Right forelimb (tissue), 1 donor: ENCODE measurements around the gene PHF21A.
A peak's percentile ranks its signal among the peaks of the same experiment; 100 is the strongest.
"Not testable (repeated sequence)": the region's sequence is repeated elsewhere in the genome, so short reads cannot be mapped to it uniquely, and the experiment has no call there.

Source experiments
- DNase-seq: peaks from one replicate; pipeline ENCODE4 v3.0.0-alpha.2; 2018

PHF21A gene

DNA sequence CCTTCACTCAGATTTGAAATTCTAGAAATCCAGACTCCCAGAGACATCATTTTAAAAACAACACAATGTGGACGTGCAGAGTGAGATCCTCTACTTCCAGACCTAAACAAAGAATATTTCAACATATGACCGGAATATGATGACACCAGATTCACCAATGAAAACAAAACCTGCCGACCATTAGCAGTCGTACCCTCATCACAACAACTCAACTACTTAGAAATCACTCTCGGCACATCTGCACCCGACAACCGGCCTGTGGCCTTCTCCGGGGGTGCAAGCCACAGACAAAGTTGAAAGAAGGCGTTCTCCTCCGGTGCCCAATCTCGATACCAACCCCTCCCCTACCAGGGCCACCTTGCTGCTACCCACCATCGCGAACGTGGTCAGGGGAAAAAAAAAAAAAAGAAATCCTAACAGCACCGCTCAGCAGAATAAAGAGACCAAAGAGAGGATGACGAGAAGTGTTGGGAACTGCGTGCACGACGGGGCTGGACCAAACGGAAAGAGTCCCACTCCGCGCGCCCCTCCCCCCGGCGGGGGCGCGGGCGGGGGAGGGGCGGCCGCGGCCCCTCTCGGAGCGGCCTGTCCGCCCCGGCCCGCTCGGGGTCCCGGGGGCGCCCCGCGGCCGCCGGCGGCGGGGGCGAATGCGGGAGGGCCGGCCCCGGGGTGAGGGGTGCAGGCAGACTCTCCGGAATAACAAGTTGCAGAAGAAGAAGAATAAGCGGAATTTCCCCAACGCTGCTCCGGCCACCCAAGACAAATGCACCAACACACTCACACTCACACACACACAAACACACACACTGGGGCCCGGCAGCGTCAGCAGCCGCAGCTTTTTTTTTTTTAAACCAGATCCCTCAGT, 1.7 kb downstream of the PHF21A start:
- peak; percentile 78 for DNase-seq

DNA sequence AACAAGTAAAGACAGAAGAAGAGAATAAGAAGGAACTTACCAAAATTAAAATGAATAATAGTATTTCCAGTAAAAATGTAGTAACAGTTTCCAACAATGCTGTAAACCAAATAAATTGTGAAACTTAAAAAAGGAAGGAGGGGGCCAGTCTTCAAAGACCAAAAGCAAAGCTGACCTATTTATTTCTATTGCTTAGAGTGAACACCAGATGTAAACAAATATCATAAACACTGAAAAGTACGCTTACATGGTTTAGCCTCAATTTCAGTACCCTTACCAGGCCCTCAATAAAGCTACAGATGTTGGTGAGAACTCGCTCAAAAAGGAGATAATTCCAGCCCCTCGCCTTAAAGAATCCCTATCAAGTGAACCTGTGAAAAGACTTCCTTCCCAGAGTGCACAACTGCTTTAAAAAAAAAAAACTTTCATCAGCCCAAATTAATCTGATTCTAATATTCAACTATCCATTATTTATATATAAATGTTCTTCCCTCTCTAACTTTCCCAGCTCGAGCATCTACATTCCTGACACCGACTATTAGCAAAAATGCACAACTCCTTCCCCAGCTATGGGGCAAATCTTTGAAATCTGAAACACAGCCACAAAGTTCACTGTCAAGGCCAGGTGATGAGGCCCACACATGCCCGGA, 2.4 kb downstream of the PHF21A start:
- DNase-seq = no peak

DNA sequence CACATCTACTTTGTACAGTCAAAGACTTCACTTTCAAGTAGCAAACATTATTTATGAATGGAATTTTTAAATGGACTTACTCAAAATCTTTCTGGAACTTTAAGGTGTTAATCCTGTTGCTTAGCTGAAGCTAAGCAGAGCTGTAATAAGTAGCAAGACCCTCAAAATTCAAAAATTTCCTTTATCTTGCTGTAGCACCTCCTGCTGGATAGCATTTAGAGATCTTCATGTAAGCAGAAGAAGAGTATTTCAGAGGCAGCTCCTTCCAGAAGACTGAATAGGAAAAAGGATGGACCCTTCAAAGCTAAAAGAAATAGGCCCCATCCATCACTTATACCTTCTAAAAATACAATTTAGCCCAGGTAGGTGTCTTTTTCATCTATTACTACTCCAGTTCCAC, 3.4 kb downstream of the PHF21A start:
- no peak for DNase-seq

DNA sequence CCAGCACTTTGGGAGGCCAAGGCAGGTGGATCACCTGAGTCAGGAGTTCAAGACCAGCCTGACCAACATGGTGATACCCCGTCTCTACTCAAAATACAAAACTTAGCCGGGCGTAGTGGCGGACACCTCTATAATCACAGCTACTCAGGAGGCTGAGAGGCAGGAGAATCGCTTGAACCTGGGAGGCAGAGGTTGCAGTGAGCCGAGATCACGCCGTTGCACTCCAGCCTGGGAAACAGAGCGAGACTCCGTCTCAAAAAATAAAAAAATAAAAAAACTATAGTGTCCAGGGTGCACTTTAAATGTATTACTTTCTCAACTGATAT, 4.6 kb downstream of the PHF21A start:
- not testable (repeated sequence) for DNase-seq

DNA sequence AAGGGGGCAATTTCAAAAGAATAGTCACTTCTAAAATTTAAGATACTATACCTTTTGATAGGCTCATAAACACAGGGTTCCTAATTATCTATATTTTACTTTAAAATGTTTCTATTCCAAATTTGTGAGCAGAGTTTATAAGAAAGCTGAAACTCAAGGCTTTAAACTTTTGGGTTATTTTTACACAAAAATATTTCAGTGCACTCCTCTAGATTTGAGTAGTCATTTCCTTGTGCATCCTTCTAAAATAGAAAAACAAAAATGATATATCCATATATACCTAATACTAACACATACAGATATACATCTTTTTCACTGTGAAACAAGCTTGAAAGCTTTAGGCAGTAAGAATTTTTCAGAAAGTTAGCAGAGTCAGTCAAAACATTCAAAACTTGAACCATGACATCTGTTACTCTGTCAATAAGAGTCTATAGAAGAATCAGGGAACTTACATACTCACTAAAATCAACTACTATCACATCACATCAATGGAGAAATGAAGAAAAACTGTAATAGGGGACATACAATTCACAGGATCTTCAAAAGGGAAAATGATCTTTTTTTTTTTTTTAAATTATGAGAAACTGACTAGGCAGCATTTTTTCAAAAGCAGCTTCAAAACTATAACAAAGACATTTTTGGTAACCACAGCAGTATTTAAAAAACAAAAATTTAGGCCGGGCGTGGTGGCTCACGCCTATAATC, 5.1 kb downstream of the PHF21A start:
- no peak for DNase-seq

DNA sequence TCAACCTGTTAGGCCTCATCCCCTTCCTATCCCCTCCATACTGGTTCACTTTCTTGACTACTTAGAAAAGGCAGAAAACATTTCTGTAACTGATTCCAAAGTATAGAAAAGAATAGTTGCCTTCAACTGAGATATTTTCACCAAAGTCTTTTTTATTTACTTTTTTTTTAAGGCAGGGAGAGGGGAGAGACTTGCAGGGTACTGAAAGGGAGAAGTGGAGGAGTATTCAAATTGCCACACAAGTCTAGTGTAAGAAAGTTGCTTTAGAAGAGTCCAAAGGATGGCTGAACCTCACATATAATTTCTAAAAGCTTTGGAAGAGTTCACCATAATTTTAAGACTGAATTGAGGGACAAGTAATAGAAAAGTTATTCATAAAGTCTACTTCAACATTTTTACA, 6.3 kb downstream of the PHF21A start:
- DNase-seq = no peak

DNA sequence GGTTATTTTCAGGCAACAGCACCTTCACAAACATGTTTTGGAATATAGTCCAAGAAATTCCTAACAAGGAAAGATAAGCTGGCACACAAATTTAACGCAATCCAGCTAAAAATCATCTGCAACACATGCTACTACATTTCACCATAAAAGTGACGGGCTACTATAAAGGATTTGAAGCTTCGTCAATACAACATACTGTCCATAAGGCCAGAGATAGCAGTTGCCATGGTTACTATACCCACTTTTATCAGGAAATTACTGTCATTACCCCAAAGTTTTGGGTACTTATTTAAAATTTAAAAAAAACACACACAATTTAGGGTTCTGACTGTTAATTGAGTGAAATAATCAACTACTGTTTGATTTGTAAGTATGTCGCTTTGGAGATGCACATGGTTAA, 6.9 kb downstream of the PHF21A start:
- no peak for DNase-seq

DNA sequence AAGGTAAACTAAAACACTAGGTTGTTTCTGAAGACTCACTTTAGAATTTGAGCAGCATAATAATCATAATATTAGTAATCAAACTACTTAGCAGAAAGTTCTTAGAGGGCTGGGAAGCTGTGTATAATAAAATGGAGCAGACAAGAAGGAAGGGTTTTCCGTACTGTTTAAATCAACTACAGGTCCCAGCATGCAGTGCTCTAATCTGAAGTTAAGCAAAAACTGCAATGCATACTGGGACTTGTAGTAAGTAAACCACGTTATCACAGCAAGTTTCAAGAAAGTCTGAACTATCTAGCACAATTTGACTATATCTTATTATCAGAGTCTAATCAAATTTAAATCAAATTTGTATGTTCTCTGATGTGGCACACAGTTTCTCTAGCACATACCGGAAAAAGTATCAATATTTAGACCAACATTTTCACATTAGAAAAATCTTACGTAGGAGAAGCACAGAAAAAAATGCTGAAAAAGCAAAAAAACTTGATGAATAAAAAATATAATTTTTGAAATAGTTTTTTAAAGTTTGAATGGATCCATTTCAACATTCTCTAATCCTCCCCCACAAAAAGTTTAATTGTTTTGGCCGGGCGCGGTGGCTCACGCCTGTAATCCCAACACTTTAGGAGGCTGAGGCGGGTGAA, 8.2 kb downstream of the PHF21A start:
- no peak for DNase-seq

DNA sequence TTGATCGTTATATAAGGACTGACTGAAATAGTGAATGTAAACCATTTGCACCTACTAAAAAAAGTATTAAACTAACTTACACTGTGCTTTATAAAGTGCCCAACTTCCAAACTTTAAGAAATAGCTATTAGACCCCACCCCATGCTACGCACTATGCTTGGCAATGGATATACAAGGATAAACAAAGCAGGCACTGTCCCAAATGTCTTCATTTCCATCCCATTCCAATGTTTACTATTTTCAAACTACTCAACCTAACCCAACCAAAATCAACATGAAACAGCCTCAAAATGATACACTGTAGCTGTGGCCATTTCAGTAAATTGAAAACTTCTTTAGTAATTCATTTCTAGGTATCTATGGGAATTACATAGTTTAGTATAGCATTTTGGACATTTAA, 12.5 kb downstream of the PHF21A start:
- no peak for DNase-seq

DNA sequence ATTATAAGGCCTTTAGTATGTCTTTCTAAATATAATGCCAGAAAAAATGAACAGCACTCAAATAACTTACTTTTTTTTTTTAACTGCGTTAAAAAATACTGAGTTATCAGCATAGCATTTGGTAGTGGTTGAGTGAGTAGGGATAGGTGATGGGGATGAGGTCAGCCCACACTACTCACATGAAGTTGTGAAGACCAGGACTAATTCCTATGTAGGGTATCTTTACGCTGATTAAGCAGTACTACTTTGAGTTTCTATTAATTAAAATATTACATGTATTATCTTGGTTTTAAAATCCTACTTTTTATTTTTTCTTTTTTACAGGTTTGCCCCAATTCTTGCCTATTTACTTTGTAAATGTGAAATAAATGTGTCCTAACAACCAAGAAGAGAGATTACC, 13.5 kb downstream of the PHF21A start:
- DNase-seq = no peak

DNA sequence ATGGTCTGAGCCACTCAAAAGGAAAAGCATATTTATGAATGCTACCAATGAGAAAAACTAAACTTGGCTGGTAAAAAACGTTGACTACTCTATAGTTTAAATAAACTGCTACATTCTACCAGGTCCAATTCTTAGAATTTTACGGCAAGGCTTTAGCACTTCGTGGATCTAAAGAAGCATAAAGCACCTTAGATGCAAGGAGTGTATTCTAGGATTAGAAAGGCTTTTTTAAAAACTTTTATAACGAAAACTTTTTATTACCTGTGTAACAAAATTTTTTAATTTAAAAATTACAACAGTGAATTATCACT, 13.9 kb downstream of the PHF21A start:
- DNase-seq = no peak

DNA sequence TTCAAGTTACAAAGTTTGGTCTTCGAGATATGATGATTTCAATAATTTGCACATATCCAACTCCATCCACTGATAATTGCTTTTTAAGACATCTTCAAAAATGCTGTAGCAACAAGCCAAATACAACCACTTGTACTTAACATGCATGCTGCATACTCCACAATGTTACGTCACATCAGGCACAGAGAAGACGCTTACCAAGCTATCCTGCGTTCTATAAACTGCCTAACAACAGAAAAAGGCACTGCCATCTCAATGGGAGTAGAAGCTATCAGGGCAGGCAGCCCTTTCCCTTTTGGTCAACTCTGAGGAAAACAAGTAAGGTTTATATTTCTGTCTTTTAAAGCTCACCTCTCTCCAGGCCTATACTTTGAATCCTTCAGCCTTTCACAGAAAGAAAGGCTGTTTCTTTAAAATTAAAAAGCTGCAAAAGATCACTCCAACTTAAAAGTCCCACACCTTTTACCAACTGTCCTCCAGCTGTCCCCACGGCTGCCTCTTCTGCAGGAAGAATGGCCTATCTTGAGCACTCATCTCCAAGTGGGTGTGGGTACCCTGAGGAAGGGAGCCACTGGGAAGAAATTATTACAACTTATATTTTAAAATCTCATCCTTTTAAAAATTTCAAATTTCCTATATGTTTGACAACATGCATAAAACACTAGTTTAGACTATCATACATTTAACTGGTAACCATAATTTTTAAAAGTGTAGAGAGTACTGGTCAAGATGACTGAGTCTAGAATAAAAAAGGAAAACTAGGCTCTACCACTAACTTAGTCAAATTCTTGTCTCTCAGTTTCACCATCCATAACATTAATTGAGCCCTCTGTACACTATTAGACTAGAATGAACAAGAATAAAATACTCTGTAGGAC, 14.5 kb downstream of the PHF21A start:
- DNase-seq = no peak

DNA sequence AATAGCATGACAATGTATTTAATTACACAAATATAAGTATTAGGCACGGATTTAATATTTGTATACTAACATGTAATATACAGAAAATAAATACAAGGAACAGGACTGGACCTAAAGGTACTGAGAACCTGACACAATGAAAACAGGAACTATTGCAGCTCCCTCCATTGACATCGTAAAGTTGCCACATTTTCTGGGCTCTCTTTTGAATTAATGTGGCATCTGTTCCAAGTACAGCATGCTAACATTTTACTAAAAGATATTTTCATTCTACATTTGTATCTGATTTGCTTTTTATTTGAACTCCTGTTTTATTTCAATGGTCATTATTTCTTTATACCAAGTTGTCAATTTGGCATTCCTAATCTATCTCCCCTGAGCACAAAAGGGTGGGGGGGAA, 15.3 kb downstream of the PHF21A start:
- no peak for DNase-seq

DNA sequence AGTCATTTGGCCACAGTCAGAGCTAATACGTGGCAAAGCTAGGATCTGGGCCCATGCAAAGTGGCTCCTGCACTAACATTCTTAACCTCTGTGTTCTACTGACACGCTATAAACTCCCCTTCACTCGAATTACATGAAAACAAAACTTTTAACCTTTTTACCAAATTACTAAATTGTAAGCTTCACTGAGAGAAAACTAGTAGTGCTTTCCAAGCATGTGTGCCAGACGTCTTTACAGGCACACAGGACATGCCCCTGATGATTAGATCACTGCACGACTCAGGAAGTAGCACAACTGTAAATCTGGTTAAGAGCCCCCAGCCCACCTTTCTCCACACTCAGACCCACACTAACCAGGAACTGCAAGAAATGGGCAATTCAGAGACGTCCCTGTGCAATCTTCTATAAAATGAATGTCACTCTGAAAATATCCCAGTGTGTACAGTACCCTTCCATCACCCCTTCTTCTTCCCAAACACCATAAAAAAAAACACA, 16.1 kb downstream of the PHF21A start:
- DNase-seq = no peak

DNA sequence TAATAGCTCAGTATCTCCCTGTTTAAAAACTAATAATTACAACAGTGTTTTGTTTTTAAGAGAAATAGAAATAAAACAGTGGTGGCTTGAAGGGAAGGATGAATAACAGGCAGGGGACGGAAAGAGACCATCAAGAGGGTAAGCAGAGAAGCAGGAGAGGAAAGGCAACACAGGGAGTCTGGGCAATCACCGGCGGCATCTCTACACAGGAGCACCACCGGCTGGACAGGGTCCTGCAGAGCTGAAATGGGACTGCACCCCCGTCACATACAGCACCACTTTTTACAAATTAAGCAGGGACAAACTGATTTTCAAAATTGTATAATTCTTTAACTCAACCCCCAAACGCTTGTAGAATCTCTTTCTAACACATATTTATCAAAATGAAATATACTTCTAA, 18.4 kb downstream of the PHF21A start:
- no peak for DNase-seq

DNA sequence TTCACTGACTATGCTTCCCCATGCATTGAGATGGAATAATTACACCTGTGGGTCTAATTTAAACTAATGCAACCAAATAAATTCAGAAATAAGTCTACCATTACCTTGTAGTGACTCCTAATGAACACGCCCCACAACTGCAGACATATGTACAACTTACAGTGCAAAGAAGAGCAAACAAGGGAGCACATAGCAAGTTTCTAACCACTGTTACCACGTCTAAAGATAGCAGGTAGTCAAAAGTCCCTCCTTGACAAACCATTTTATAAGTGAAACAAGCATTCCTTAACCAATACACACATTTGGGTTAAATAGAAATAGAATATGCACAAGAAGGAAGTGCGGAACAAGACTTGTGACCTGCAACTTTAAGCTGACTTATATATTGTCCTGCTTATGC, 20.6 kb downstream of the PHF21A start:
- no peak for DNase-seq

DNA sequence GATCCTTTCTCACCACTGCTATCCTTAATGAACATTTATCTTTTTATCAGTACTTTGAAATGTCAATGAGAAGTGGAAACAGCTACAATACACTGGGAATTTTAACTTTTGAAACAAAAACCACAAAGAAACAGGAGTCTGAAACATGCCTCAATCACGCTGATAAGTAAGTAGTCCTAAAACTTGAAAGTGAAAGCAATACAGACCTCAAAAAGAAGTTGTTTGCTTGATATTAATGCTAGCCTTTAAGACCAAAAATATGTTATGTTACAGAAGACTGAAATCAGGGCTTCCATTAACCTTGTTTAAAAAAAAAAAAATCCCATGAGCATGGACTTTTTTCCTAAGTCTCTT, 21.3 kb downstream of the PHF21A start:
- DNase-seq = no peak

DNA sequence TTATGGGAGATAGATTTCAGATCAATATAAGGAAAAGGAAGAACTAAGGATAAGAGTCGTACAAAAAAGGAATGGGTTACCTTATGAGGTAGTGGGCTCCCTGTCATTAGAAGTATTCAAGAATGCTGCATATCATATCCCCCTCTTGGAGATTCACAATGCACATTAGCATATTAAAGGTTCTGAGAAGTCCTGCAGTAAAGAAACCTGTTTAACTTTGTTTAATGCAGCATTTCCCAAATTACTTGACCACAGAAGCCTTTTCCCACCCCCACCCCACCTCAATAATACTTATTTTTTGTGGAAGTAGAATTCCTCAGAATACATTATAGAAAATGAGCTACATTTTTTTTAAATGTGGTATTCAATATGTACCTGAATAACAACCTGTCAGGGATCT, 30.9 kb downstream of the PHF21A start:
- no peak for DNase-seq

DNA sequence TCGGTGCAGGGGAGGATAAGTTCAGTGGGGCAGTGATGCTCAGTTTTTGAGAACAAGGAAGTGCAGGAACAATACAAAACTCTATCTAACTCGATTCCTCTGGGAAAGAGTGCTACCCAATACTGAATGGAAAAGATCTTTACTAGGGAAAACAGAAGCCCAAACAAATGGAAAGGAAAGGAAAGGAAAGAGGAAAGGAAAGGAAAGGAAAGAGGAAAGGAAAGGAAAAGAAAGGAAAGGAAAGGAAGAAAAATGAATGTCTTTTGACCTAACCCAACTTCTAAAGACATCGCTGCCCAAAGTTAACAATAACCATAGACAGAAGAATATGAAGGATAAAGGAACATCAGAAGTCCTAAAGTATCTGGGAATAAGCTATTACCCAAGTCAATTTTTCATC, 41.6 kb downstream of the PHF21A start:
- no peak for DNase-seq

DNA sequence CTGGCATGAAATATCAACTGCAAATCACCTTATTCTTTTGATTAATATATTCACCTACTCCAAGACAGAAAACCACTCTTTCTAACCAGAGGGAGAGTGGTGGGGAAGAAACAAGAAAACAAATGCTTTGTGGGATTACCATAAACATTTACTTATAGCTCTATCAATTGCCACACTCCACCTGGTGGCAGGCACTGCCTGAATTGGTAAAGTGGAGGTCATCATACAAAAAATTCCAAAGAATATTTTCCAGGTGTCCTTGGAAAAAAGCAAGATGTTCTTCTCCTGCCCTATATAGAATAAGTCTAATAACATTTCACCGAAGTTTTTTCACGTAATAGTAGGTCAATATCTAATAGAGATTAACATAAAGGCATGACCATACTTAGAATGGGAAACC, 45.3 kb downstream of the PHF21A start:
- no peak for DNase-seq

DNA sequence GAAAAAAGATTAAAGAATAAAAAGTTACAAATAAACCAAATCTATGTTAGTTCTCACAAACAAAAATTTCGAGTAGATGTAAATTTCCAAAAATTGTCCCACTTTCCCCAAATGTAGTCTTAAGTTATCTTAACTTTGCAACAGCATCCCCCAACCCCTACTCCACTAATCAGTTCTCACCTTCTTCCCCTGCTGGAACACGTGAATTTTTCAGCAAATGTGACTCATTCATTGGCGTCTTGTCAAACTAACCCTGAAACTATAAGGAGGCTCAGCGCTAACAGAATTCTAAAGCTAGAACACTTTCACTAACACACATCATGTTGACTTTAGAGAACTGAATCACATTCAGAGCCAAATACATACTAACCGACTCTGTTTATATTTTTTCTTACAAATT, 46.1 kb downstream of the PHF21A start:
- DNase-seq = no peak

DNA sequence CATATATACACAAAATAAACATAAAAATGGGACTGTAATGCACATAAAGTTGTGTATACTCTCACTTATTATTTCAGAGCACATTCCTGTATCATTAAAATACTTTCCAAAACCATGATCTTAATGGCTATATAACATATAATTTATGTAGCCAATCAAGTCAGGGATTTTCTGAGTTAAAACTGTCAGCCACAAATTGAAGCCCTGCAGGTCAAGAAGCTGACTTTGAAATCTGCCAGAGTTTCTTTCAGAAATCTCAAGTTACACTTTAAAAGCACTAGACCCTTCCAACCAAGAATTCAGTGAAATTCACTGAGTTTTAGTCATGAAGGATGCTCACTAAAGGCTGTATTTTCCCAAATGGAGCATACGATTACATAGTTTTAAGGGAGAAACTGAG, 47.6 kb downstream of the PHF21A start:
- no peak for DNase-seq
